Stimulated activated CD8-positive, alpha-beta memory T cell treated with anti-CD3 and anti-CD28 coated beads, Interleukin-7, amount 100 ng/mL, for 1 hour (primary cell): ENCODE data around the gene HOXD11.

Source experiments
- DNase-seq, 2 donors: peaks; one replicate each; pipeline ENCODE4 v3.0.0-alpha.2; 2020; ENCODE audit warnings: low read depth in 2 of 2

The HOXD11 gene

DNA sequence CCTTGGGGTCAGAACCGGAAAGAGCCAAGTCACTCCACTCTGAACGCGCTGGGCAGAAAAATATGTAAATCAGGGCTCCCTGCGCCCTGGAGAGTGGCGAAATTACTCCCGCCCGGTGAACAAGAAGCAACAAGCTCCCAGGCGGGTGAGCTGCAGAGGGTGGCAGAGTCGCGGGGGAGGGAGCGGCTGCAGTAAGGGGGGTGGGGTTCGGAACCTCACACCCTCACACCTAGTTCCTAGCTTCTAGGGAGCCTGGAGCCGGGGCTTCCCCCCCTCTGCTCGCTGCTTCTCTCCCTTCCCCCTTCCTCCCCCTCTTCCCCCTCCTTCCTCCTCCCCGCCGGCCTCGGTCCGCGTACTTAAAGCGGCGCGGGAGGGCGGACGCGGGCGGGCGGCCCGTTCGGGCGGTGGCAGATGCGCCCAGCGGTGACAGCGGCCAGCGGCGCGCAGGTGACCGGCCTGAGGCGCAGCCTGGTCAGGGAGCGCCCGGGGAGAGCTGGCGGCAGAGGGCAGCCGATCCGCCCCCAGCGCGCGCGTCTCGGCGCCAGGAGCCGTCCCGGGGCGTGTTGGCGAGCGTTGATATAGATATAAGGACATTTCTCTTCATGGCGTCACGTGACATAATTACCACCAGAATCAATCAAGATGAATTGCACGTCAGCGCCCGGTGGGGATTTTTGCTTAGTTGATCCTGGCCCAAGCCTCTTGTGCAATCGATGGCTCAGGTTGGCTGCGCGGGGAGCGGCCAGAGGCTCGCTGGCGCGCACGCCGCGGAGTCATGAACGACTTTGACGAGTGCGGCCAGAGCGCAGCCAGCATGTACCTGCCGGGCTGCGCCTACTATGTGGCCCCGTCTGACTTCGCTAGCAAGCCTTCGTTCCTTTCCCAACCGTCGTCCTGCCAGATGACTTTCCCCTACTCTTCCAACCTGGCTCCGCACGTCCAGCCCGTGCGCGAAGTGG lies at the start of gene HOXD11:
HOXD11 (plus strand) TSS at position 700 of the 959 bp plus-strand sequence; CDS start at position 776, 76 bp downstream.
- DNase-seq, result no peak

DNA sequence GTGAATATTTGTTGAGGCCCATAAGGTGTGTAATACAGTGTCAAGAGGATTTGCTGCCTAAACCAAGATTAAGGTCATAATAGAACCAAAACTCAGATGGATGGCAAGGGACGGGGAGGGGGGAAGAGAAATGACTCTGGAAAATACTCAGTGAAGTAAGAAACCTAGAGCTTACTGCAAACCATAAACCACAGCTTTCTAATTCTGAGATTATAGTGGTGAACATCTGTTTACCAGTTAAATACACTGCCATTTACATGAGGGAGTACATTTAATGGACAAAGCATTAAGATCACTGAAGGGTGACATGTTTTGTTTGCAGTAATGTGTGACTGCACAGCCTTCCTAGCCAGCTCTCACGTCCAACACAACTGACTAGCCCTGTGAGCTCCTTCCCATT lies 43.1 kb upstream of the HOXD11 start:
- DNase-seq, result no peak

DNA sequence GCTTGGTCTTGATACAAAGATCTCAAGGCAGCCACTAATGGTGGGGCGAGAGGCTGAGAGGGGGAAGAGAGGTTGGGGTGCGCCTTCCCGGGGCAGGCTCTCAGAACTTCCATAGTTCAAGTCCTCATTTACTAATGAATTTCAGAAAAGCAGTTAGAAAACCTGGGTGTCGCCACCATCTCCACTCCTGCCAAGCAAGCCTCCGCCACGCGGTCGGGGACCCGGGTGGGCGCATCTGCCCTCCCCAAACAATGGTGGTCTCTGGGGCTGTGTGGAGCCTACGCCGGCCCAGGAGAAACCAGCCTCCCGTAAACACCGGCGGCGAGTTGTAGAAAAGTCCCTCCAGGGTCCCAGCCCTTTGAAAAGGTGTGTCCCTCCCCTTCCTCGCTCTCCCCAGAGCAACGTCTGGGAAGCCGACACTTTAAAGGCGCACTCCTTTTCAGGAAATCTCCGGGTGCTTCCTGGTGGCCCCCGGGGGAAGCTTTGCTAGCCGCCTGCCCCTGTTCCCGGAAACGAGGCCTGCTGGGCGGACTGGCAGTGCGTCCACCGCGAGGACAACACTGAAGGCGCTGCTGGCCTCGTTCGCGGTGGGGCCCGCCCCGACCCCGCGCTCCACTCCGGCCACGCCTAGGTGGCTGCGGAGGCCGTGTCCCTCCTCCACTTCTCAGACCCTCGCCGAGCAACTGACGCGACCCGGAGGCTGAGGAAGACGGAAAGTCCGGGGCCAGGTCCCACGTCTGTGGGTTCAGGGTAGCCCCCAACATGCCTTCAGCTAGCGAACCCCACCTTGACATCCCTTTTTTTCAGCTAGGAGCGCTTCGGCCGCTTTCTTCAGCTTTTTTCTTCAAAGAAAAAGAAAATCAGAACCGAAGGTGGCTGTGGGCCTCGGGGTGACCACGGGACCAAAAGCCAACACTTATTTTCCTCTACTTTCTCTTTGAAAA lies 40.2 kb upstream of the HOXD11 start:
- DNase-seq, result no peak

DNA sequence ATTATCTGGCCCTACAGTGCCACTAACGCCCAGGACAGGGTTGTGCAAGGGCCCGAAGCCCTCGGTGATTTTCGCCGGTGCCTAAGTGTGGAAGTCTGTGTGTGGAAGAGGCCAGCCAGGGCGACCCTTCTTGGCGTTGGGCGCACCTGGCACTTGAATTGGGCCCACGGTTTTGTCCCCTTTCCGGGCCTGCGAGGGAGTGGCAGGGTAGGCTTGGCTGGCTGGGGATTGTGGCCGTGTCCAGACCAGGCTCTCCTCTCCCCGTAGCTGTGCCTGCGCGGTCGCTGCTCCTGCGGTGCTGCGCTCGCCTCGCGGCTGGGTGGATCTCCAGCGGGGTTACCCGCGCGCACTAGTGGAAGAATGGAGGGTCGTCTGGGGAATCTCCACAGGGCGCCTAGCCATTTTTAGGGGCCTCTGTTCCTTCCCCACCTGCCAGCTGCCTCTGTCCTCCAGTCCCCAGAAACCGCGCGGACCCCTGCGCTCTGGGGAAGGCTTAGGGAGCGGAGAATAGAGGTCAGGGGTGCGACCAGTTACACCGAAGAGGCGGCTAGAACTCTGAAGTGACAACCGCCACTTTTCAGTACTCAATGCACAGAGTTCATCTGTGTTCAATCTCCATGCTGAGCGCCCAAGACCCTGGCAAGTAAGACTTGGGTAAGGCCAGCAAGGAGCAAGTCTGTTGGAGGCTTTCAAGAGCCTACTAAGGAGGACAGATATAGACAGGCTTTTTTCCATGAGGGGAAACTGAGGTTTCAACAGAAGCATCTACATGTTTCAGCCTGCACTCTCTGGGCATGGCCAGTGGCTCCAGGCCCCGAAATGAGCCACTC lies 39.3 kb upstream of the HOXD11 start:
- no peak for DNase-seq

DNA sequence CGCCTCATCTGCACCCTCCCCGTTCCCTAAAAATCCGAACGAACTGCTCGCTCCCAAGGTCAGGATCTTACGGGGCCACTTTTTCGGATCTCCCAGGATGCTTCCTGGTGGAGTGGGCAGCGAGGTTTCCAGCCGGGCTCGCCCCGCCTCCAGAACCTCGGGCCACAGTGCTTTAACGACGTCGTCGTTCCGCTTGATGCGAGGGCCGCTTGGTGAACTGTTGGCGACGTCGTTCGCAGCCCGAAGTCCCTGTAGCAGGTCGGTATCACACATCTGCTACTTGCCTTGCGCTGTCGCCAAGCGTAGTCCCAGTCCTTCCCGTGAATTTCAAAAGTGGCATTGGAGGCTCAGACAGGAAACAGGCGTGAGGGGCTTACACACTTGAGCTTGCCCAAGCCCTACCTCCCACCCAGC lies 38.7 kb upstream of the HOXD11 start:
- DNase-seq, result no peak

DNA sequence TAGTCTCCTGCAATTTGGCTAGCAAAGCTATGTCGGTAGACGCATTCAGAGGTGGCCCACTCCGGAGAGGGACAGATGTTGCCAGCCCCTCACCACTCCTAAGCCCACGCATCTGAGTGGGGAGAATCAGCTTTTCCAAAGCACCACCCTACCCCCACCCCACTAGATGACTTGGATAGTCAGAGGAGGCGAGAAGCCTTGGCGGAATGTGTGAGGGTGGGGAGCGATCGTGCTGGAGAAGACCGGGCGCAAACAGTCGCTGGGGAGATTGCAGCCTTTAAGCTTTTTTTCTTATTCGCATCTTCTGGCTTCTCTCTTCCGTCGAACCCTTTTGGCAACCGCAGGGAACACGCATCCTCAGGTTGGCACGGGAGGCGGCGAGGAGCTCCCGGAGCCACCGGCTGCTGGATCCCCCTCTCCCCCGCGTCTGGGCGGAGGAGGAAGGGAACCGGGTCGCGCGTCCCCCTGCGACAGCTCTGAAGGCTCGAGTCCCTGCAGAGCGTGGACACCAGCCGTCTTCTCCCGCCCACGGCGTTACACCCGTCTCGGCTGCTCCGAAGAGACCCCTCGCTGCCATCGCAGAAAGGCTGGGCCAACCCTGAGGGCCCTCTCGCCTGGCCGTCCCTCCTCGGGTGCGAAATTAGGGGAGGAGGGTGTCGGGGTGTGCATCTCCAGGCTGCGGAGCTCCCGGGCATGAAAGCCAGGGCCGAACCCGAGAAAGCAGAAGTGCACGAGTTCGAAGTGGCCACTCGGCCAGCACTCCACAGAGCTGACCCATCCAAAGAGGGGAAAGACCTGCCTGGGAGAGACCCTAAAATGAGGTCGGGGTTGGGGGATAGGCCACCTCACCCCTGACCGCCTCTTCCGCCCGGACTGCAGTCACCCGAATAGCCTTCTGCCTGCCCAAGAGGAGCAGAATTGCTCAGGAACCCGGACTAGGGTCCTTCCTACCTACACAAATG lies 35.5 kb upstream of the HOXD11 start:
- DNase-seq, result no peak

DNA sequence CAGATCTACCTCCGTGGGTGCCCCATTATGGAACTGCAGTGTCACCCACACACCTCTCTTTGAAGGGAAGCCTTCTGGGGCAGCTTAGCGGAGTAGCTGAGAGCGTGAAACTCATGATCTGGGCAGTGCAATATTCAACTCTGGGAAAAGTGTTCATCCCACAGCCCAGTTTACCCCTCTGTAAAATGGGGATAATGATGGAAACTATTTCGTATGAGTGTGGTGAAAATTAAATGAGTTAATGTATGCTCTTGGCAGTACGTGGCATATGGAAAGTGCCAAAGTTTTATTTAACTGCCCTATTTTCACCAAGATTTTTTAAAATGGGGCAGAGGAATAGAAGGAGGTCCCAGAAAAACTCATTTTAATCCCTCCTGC lies 34.8 kb upstream of the HOXD11 start:
- no peak for DNase-seq

DNA sequence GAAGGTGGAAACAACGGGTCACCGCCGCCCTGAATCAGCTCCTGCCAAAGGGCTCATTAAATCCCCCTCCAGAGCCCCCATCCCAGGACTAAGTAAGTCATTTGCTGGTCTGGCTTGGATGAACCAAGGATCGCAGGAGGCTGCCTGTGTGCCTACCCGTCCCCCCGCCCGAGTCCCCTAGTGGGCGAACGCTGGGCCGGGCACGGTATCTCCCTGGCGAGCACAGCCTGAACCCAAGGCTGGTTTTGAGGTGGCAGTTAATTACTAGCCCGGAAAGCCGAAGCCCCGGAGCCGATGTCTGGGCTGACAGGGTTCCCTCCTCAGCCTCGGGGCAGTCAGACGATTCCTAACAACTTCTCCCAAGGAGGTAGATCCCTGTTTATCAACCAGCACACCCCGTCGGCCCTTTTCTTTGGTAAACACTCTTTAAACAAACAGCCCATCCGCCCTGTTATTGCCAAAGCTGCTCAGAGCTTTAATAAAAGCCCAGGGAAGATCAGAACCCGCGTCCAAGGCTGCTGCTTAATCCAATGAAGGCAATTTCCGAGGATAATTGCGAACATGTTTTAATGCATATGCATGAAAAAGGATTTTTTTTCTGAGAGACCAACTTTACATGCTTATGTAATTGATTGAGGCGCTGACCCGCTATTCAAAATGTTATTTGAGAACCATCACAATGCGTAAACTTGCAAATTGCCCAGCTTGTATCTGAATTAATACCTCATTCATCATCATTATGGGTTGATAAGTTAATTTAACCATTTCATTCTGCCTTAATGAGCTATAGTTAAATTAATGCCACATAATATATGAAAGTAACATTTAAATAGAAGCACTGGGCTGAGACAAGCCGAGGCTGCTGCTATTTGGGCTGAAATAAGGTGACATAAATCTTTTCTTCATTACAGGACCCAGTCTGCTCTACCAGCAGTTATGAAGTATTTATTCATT lies 33.9 kb upstream of the HOXD11 start:
- no peak for DNase-seq

DNA sequence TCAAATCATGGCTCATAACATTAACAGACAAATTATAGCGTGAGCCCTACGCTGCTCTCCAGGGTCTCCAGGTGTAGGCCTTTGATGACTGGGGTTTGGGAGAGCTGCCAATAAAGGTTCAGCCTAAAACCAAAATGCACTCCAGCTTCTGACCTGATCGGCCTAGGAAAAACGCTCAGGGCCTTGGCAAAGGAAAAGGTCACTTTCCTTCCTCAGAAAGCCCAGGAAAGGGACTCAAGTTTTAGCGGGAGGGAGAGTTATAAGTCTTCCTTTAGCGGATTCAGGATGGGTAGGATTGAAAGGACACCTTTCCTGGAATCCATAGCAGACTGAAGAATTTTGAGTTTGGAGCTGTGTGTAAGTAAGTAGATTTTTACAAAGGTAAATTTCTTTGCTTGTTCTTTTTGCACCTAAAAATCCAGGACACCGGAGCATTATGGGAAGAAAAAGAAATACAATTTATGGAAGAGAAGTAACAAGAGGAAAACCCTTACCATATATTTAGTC lies 32.1 kb upstream of the HOXD11 start:
- DNase-seq, result no peak

DNA sequence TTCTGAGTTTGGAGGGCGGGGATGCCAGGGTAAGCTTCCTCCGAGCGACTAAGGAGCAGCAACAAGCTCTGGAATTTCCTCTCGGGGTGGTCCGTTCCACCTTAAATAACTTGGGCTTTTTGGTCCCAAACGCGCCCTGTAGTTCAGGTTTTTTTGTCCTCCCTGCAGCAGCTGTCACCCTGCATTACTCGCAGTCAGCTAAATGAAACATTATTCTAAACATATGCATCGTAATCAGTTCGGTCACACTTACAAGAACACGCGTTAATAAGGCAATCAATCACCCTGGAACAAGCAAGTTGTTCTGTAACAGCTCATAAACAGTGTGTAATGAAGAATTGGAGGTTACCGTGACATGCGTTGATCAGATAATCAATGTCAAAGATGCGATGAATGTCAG lies 31.6 kb upstream of the HOXD11 start:
- no peak for DNase-seq

DNA sequence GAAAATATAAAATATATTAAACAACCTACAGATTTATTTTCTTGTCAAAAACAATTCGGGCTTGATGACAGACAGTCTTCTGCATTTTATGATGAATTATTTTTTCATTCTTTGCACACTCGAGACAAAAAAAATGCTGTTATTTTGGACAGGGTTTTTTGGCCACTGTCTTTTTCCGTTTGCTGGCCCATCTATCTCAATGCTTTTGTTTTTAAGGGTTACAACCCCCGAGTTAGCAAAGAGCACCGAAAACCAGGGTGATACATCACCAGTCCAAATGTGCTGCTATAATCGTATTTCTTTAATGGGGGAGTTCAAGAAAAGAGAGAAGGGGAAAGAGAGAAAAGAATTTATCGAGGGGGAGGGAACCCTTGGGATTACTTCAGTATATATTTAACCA lies 31.0 kb upstream of the HOXD11 start:
- no peak for DNase-seq

DNA sequence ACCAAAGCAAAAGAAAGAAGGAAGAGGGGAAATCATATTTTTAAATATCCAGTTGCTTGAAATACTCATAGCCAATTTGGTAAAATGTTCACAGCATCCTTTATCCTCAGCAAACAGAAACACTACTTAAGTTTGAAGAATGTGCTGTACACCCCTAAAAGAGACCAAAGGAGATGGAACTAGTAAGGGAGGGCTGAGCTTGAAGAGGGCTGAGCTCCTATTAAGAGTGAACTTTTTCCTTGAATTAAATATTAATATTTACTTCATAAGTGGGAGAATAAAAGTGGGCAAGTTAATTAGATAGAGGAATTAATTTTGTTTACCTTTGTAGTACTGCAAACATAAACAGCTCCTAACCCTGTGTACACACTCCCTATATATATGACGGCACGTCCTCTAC lies 30.3 kb upstream of the HOXD11 start:
- no peak for DNase-seq

DNA sequence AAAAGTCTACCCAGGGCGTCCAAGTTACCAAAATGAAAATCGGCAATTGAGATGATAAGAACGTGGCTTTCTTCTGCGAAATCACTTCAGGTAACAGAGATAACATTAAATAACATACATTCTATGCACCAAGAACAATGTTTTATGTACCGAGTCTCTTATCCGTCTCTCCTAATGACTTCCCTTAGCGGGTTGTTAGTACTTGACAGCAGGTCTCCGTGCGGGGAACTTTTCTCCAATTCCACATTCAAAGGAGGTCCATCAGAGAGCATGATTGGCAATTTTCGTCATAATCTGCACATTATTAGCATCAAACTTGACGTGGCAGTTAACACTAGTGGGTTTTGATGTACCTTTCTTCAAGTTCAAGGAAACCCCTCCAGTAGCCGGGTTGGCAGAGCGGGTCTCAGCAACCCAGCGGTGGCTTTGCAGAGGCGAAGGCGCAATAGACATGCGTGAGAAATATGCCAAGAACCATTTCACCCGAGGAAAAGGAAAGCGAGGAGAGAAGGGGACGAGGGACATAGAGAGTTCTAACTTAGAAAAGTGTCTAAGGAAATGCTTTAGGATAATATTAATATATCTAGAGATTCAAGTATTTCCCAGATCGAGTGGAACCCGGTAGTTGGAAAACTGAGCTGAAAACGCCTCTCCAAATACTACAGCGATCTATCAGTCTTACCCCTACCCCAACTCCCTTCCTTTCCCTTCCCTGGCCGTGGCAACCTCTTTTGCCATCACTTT lies 28.4 kb upstream of the HOXD11 start:
- no peak for DNase-seq

DNA sequence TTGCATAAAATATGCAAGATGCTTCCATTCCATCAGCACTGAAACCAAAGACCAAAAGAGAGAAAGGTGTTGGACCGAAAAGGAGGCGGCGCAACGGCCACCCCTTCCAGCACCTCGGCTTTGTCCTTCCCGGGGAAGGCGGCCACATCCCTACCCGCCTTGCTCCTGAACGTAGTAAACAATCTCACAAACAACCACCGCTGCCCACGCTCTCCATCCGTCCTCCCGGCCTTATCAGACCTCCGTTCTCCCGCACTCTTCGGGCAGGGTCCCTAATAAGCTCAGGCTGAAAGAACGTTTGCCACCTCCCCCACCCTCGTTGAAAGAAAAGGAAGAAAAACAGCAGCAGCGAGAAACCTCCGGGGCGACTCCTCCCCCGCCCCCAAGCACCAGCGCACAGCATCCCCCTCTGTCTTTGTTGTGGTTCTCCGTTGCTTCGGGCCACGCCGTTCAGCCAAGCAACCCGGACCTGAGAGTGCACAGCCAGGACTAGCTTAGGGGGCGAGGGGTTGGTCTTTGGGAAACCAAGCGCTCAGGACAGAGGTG lies 27.7 kb upstream of the HOXD11 start:
- no peak for DNase-seq

DNA sequence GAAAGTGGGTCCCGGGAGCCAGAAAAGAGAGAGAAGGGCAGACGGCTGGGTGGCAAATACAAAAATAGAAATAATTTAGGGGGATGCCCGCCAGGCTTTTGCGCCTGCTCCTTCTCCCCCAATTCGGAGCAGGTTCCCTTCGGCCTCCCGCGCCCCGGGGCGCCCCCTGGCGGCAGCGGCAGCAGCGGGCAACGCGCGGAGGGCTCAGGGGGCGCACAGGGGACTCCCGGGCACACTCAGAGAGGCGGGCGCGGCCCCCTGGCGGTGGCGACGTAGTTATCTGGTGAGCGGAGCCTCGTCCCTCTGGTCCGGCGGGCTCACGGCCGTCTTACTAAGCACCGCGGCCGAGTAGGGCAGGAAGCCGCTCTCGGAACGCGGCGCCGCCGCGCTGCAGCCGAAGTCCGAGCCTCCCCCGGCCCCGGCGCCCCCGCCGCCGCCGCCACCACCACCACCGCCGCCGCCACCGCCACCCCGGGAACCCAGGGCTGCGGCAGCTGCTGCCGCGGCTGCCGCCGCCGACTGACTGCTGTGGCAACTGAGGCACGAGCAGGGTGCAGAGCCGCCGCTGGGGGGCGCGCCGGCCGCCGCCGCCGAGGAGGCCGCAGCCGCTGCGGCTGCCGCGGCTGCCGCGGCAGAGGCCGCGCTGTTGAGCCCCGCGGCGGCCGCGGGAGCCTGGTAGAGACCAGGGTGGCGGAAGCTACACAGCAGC lies 27.1 kb upstream of the HOXD11 start:
- DNase-seq, result no peak

DNA sequence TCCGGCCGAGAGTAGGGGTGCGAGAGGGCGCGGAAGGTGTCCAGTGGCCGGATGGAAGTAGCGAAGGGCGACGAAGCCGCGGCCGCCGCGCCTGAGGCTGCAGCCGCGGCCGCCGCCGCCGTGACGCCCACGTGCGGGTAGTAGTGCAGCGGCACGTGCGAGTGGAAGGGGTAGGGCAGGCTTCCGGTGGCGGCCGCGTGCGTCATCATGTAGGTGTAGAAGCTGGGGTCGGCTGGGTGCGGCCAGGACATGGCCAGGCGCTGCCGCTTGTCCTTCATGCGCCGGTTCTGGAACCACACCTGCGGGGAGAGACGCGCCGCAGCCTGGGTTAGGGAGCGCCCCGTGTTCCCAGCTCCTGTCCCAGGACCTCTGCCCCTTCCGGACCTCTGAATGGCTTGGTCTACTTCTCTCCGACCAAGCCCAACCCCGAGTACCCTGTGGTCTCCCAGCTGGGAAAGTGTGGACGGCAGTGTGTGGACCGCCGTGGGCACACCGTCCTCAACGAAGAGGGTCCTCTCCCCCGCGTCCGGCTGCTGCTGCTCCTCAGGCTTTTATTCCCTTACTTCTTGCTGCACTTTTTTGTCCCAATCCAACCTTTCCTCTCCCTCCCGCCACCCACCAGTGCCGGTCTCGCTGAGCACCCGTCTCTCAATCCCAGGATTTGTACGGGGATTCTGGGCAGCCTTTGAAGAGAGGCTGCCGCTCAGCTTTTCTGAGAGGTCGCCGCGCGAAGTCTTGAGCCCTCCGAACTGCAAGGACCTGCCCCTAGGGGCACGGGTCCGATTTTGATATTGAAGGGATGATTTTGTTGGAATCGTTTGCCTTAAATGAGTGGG lies 26.3 kb upstream of the HOXD11 start:
- DNase-seq, result no peak
